HG03460 (cell line): ENCODE measurements around the gene DBF4B.
"Not testable (repeated sequence)": the region's sequence is repeated elsewhere in the genome, so short reads cannot be mapped to it uniquely, and the experiment has no call there.

Experiments
- ATAC-seq: cut with Tn5 transposase; IDR thresholded peaks from one replicate; pipeline ENCODE4 v1.9.1; 2021; ENCODE audit not compliant: unreplicated experiment

DBF4B gene

DNA sequence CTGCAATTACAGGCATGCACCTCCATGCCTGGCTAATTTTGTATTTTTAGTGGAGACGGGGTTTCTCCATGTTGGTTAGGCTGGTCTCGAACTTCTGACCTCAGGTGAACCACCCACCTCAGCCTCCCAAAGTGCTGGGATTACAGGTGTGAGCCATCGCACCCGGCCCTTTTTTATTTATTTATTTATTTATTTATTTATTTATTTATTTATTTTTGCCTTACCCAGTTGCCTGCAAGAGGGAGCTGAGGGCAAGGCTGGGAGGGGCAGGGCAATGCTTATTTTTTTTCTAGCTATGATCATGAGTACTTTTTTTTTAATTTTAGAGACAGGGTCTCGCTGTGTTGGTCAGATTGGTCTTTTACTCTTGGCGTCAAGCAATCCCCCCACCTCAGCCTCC is 17.7 kb downstream of the DBF4B start:
- ATAC-seq = not testable (repeated sequence)

DNA sequence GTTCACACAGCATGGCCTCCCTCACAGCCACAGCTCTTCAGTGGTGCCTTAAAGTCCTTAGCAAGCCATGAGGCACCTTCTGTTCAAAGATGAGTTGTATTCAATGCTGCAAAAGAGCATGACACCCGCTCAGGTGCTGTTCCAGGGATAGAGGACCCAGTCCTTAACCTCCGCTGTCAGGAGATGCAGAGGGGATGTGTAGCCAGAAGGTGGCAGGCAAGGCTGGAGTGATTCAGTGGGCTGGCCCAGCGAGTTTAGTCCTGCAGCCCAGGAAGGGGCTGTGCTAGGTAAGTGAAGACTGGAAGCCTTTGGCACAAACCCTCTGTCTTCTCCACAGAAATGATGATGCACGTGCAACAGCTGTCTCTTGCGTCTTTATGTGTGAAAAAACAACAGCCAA is 25.3 kb downstream of the DBF4B start:
- ATAC-seq = no peak

DNA sequence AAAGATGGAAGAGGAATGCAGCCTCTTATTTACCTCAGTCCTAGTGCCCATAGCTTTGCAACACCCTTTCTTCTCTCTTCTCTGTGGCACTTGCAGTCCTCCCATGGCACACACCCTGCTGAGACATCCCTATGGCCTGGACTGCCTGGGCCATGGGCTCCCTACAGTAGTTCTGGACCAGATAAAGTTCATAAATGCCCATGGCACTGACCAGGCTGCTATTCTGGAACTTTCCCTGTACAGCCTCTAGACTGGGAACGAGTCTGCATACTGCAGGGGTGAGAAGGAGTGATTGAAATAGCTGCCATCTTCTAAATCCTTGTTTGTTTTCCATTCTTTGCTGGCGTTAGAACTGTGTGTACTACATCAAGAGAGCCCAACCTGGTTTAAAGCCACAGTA is 25.8 kb downstream of the DBF4B start:
- ATAC-seq = no peak

DNA sequence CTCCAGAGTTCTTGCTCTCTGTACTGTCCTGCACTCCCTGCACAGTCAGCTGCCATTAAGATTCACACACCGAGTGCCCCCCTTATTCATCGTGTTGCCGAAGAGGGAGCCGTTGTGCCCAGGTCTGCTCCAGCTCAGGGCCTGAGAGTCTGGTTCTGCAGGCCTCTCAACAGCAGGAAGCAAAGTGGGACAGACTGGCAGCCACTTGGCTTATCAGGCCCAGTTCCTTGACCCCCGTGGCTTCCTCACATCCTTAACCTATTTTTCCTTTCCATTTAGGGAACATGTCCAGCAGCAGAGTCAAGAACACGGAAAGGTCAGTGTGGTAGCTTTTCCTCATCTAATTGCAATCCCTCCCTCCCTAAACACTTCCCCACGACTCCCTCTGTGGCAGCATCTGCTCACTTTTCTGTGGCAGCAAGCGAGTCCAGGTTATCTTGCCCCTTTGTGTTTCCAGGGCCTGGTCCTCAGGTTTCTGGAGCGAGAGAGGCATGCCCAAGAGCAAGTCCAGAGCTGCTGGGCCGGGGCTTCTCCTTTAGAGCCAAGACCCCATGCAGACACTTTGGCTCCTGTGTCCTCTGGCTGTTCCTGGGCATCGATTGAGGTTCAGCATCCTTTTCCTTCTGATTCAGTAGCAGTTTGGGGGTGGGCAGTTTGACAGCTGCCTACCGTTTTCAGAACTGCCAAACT is 28.2 kb downstream of the DBF4B start:
- ATAC-seq = no peak

DNA sequence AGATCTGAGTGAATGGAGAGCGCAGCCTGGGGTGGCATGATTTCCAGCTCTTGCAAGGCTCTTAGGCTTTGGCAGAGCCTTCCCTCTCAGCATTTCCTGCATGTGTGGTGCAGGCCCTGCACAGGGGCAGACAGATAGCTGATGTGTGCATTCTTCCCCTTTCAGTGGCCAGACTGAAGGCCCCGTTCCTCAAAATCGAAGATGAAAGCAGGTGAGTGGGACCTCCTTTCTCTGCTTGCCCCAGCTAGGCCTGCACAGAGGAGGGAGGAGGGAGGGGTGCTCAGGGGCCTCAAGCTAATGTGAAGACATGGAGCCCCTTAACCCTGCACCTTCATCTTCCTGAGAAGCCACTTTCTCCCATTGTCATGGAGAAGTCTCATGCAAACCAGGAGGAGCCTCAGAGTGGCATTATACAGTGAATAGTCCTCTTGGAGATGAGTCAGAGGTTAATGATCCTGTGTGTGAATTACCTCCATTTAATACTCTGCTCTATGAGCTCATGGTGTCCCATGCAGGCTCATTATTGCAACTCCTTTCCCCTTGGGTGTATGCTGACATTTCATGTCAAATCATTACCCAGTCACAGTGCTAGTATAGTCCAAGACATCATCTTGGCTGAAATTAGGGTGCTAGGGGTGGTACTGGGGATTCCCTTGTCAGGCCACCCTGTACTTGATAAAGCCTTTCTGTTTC is 29.9 kb downstream of the DBF4B start:
- ATAC-seq = no peak

DNA sequence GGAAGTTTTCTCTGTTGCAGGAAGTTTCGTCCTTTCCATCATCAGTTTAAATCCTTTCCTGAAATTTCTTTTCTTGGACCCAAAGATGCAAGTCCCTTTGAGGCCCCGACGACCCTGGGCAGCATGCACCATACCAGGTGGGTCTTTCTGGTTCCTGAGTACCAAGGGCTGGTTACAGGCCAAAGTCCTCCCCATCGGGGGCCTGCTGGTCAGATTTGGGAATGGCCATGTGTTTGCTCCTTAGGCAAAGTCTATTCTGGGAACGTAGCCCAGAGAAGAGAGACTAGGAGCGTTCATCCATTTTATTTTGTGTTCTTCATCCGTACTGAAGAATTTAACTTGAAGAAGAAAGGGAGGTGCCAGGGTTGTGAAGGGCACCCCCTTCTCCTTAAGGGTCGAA is 32.9 kb downstream of the DBF4B start:
- ATAC-seq = no peak

DNA sequence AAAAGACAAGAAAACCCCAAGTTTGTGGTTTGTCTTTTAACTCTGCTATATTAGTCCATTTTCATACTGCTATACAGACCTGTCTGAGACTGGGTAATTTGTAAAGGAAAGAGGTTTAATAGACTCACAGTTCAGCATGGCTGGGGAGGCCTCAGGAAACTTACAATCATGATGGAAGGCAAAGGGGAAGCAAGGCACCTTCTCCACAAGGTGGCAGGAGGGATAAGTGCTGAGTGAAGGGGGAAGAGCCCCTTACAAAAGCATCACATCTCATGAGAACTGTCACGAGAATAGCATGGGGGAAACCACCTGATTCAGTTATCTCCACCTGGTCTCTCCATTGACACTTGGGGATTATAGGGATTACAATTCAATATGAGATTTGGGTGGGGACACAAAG is 36.8 kb downstream of the DBF4B start:
- no peak for ATAC-seq

DNA sequence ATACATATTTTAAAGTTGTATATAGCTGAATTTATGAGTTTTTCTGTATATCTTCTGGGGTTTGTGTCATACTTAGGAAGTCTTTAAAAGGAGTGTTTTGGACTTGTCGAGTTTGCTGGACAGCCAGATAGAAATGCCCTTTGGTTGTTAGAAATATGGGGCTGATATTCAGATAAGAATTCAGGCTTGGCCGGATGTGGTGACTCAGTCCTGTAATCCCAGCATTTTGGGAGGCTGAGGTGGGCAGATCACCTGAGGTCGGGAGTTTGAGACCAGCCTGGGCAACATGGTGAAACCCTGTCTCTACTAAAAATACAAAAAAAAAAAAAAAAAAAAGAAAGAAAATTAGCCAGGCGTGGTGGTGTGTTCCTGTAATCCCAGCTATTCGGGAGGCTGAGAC is 37.3 kb downstream of the DBF4B start:
- ATAC-seq = not testable (repeated sequence)

DNA sequence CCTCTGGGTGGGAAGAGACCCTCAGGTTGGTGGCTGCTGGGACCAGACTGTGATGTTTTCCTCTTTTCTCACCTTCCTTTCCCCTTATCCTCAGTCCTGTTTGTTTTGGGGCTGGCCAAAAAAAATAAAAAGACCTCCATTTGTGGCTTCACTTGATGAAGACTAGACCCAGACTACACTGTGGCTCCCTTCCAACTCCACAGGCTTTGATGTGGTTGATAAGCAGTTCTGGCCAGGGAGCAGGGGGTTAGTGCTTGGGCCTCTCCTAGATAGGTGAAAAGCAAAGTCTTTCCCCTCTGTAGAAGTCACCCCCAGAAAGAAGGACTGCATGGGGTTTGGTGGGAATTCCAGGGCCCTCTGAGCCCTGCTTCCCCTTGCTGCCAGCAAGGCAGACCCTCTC is 39.1 kb downstream of the DBF4B start:
- ATAC-seq = no peak

DNA sequence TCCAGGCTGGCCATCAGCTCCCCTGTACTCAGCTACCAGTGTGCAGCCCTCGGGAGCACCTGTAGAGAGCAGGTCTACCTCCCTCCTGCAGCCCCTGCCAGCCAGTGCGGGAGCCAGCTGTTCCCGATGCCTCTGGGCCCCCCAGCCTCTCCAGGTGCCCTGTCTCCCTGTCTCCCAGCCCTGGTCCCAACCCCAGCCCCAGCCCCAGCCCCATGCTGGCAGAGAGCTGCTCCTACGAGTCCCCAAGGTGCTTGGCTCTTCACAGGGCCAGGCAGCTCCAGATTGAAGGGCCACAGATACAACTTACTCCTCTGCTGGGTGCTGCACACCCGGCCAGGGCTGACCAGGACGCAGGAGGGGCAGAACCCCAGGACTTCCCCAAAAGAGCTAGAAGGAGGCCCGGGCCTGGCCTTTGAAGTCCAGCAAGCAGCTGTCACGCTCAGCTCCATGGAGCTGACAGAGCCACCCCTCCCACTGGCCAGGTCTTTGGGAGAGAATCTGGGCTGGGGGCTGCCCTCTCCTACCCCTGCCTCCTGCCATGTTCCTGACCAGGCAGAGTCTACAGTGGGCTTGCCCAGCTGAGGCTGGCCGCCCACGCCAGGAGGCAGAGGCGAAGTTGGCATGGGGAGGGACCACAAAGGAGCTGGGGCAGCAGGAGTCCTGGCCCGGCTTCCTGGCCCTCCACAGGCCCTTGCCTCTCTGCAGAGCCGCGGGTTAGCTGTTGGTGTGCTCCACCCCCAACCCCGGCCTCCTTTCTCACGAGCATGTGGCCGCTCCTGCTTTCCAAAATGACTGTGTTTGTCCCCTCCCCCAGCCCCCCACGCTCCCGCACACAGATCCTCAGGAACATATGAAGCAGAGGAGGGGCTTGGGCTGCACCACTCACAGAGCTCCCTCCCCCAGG is 40.9 kb downstream of the DBF4B start:
- ATAC-seq = no peak

DNA sequence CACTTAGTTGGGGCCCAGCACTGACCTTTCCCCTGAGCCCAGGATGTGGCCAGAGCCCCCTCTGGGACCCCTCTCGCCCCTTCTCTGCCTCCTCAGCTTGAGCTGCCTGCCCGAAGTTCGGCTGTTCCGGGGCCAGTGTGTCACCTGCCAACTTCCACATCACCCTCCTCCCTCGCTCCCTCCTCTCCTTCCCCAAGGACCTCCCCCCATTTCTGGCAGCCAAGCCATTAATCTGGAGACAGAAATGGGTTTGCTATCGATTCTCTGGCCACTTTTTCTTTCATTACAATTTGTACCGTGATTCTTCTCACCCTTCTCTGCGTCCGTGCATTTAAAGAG is 41.5 kb downstream of the DBF4B start:
- no peak for ATAC-seq

DNA sequence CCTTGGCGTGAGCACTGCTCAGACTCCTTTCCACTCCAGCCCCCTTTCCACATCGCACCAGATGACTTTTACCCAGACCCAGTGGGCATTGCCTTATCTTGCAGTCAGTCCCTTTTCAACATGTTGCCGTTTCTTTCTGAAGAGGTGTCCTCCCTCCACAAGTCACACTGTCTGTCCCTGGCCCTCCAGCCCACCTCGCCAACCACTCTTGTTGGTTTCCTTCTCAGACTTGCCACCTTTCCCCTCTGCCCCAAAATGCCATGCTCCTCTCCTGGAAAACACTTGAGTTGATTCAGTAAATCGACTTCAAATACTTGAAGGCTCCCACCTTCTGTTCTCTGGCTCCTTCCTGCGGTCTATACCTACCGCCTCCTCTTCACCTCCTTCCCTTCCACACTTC is 42.9 kb downstream of the DBF4B start:
- no peak for ATAC-seq

DNA sequence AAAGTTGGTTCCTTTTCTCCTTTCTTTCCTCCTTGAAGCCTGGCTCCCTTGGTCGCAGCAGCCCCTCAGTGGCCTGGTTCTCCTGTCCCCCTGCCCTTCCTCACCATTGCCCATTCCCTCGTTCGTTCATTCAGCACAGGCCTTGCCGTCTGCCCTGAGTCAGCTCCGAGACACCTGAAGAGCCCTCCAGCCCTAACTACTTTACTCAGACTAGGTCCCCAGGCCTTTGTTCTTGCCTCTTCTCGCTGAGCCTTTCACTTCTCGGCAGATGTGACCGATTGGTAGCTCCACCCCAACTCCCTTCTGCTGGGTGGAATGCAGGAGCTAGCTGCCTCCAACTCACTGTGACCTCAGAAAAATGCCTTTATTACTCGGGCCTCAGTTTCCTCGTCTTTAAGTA is 43.3 kb downstream of the DBF4B start:
- ATAC-seq = no peak

DNA sequence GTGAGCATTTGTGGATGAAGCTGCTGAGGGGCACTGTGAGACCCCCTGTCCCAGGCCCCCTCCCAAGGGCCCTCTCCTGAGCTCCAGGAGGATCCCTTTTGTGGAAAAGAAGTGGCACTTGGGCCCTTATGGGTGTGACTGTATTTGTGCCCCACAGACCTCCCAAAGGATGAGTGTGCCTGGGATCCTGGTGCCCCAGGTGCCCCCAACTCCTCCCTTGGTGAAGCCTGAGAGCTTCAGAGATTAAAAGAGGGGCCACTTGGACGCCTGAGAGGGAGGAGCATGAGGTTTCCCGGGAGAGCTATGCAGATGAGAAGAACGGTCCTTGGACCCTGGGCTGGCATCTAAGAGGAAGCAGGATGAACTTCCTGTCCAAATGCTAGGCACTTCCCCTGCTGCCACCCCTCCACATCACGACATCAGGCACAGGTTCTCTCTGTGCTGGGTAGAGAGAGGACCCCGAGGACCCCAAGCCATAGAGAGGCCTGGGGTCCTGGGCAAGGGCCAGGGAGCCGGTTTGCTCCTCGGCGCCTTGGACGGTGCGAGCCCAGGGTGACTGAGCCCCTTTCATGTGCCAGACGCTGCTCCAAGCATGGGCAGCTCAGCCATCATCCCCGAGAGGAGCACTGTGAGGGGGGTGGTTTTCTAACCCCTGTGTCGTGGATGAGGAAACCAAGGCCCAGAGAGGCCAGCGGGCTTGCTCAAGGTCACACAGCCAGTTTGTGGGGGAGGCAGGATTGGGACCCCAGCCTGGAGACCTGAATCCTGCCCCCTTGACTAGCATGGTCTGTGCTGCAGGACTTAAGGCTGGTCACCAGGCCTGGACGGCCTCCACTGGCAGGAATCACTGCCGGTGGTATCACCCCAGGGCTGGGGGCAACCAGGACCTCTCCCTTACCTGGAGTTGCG is 44.7 kb downstream of the DBF4B start:
- no peak for ATAC-seq

DNA sequence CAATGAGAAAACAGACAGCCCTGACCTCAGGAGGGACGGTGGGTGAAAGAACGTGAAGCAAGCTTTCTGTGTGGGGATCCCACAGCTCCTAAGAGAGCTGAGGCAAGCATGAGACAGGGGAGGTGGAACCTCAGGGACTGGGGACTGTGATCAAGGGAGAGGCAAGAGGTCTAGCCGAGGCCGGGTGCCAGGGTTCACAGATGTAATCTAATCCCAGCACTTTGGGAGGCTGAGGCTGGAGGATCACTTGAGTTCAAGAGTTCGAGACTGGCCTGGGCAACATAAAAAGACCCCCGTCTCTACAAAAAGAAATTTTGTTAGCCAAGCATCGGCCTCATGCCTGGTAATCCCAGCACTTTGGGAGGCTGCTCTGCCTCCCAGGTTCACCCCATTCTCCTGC is 45.8 kb downstream of the DBF4B start:
- ATAC-seq = no peak

DNA sequence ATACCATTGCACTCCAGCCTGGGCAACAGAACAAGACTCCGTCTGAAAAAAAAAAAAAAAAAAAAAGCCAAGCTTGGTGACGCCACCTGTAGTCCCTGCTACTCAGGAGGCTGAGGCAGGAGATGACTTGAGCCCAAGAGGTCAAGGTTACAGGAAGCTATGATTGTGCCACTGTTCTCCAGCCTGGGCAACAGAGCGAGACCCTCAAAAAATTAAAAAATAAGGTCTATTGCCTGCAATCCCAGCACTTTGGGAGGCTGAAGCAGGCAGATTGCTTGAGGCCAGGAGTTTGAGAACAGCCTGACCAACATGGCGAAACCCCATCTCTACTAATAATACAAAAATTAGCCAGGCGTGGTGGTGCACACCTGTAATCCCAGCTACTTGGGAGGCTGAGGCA is 46.7 kb downstream of the DBF4B start:
- not testable (repeated sequence) for ATAC-seq

DNA sequence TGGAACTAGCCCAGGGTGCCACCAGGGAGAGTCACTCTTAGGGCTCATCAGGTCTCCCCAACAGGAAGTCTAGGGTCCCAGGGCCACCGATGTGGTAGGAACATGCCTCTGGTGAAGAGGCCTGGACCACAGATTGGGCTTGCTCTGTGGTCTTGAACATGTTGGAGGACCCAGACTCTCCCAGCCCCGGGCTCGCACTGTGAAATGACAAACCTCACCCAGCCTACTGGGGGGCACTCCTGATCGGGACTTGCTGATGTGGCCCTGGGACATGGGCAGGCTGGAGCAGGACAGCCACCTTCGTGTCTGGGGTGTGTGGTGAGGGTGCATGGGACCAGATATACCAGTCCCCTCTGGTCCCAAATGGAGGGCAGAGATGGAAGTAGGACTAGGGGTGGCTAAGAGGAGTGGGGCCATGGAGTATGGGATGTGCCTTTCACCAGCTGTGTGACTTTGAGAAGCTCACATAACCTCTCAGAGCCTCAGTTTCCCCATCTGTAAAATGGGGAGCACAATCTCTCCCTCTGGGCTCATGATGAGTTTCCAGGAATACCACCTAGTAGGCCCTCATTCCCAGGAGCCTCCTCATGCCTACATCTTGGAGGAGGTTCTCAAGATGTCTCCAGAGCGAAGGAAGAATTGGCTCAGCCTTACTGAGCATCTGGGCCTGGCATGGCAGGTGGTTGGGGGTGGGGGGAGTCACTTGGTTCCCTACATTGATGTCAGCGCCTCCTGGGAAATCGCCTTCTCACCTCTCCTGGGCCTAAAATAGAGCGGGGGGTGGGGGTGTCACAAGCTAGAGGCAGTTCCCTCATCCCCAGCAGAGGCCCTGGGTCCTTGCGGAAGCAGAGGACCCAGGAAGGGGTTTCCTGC is 48.8 kb downstream of the DBF4B start:
- no peak for ATAC-seq

DNA sequence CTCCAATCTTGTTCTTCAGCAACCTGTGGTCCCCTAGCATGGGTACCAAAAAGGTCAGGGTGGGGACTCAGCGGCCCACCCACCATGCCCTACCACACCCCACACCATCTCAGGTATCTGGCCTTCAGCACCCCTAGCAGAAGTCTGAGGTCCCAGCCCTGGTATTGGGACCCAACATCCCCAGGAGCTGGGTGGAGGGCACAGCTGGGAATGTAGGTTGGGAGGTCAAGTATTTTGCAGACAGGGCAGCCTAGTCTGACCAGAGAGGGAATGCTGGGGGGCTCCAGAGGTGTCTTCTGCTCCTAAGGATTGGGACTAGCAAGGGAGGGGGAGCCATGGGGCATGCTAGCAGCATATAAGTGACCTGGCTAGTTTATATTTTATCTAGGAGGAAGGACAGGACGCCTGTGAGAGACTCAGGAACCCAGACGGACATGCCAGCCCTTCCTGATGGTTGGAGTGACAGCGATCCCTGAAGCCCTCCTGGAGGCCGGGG is 49.5 kb downstream of the DBF4B start:
- ATAC-seq = no peak

DNA sequence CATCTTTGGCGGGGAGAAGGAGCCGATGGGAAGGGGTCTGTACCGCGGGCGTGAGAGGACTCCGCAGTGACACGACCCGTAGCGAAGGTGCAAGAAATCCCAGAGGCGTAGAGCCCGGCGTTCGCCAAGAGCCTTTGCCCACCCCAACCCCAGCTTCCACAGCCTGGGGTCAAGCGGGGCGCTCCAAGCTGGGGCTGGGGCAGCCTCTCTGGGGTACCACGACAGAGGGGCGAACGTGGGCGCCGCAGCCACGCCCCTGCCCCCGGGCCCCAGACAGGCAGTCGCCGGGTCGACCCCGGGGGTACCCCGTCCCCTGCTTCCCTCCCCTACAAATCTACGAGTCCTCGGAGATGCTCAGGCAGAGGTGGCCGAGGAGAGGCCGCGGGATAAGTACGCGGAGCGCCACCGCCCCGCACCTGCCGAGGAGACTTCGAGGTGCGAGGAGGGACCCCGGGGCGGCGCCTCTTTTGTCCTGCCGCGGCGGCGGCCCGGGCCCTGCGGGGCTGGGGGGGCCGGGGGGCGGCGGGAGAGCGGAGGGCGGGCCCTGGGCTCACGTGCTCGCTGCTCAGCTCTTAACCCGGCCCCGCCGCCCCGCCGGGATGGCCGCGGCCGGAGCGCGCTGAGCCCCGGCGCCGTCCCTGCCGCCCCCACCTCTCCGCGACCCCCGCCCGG is 50.1 kb downstream of the DBF4B start, which contains the start of gene ADAM11:
TSS of gene ADAM11 (plus strand) at position 575 of the 672 bp plus-strand sequence. CDS start 212 bp downstream, outside the sequence.
- ATAC-seq = no peak
